ENCODE data around the gene MIAT. TPM values are rescaled to one million over a fixed set of nuclear protein-coding genes. Genes with fewer than 3 reads are reported as not detected.

Gene MIAT
- total and polyA plus RNA-seq, 2 donors (not counting 3 experiments of a cell fraction or from before 2014, with no cell fraction given): 0.03 to 0.80 TPM

- peak overlapping the region; percentile 42 for H3K4me2 ChIP-seq (ENCODE audit: insufficient read depth, low read length)
- H3K27me3 ChIP-seq (ENCODE audit: control insufficient read depth in 2 of 2, insufficient read depth in 2 of 2, low read length in 2 of 2): no peaks in the 10 kb centered on the region
- H2AFZ ChIP-seq (ENCODE audit: low read depth, low read length): no peak overlapping the region
- intact Hi-C loops (cut with micrococcal nuclease) (loop anchor here (1.0 kb wide), 1 partner anchor 10 kb away; no protein-coding TSS in a partner anchor), dilution Hi-C loops (cut with MboI; ENCODE audit: extremely low pct_ligation_motif_present, low sequenced_read_pairs) (no loop called here)
- ChIA-PET CTCF (interaction anchor here (0.9 to 1.3 kb wide), 5 partner anchors 9 to 24 kb away, joined by 3 to 5 read pairs (median 4); no protein-coding TSS in a partner anchor), POLR2A (no interaction called here)
- H3K4me1 ChIP-seq (ENCODE audit: control insufficient read depth, extremely low read depth, insufficient read depth, low read length): peaks cover 10% of the 10 kb centered on the region
- H3K27ac ChIP-seq (ENCODE audit: insufficient read depth, low read depth, low read length): no peak overlapping the region
- H3K4me3 ChIP-seq (replicated peaks in 1 of 3; ENCODE audit: insufficient read depth in 1 of 3, low read depth in 1 of 3, low read length in 3 of 3): no peak overlapping the region
- H3K9me3 ChIP-seq (replicated peaks; ENCODE audit: control insufficient read depth, insufficient read depth, low read length): no peaks in the 10 kb centered on the region
- H3K79me2 ChIP-seq (ENCODE audit: control insufficient read depth, insufficient read depth, low read length): no peaks in the 10 kb centered on the region
- H3K36me3 ChIP-seq (ENCODE audit: control insufficient read depth in 2 of 2, extremely low read depth in 1 of 2, insufficient read depth in 2 of 2, low read length in 2 of 2): no peaks in the 10 kb centered on the region
- H3K9ac ChIP-seq (replicated peaks; ENCODE audit: extremely low read depth, insufficient read depth, low read length): no peak overlapping the region
- DNase-seq (ENCODE audit: low read depth, low spot score): peak; percentile 55
- H3K9me1 ChIP-seq (replicated peaks; ENCODE audit: control insufficient read depth, extremely low read depth, insufficient read depth, low read length): no peaks in the 10 kb centered on the region
- FAIRE-seq: peak; percentile 83
- TF ChIP-seq JUN (IDR thresholded peaks at IDR 0.05; ENCODE audit: borderline replicate concordance, insufficient read depth, insufficient read length, low read depth): no peak
- no peak for TF ChIP-seq POLR2AphosphoS5 (IDR thresholded peaks at IDR 0.05; ENCODE audit: insufficient read depth, low read depth, low read length)
- TF ChIP-seq MAX (IDR thresholded peaks at IDR 0.05; ENCODE audit: insufficient read depth, insufficient read length): no peak
- TF ChIP-seq CTCF (IDR thresholded peaks at IDR 0.05; ENCODE audit: extremely low read depth in 1 of 2, insufficient read depth in 1 of 2, low read depth in 1 of 2, low read length in 2 of 2): no peak
- TF ChIP-seq POLR2A (IDR thresholded peaks at IDR 0.05; ENCODE audit: low read depth, low read length): no peak
- TF ChIP-seq GATA2 (IDR thresholded peaks at IDR 0.05; ENCODE audit: insufficient read depth, insufficient read length, low read depth, low read length): no peak
- no peak for TF ChIP-seq MYC (IDR thresholded peaks at IDR 0.05; ENCODE audit: low read depth, low read length)
- no peak for TF ChIP-seq EZH2 (IDR thresholded peaks at IDR 0.05; ENCODE audit: borderline replicate concordance, low read depth, low read length, severe bottlenecking)
- no peak for TF ChIP-seq FOS (IDR thresholded peaks at IDR 0.05; ENCODE audit: borderline replicate concordance, insufficient read depth, low read length)
- H4K20me1 ChIP-seq (replicated peaks; ENCODE audit: control insufficient read depth, extremely low read depth, insufficient read depth, low read length): no peaks in the 10 kb centered on the region
- BruUV-seq (replicated peaks): no TSS peak
These were observed 33.4 kb downstream of the MIAT start for GRCh38 chr22:26690654-26691376.
